ENCODE measurements around the gene GSX2.

The GSX2 gene

GRCh38 chr4:54077812-54078211 is 22.2 kb upstream of the GSX2 start:
- DNase-seq (ENCODE audit: low read depth in 2 of 2) = no peak

- DNase-seq (ENCODE audit: low read depth in 2 of 2) = no peak
Observed at GRCh38 chr4:54082168-54082567, 17.8 kb upstream of the GSX2 start.

GRCh38 chr4:54085284-54085683 is 14.7 kb upstream of the GSX2 start:
- DNase-seq (ENCODE audit: low read depth in 2 of 2) = no peak

GRCh38 chr4:54089875-54090274 is 10.1 kb upstream of the GSX2 start:
- DNase-seq (ENCODE audit: low read depth in 2 of 2) = no peak

GRCh38 chr4:54090404-54090803 is 9.6 kb upstream of the GSX2 start:
- DNase-seq (ENCODE audit: low read depth in 2 of 2) = no peak

GRCh38 chr4:54090804-54091623 is 8.9 kb upstream of the GSX2 start:
- no peak for DNase-seq (ENCODE audit: low read depth in 2 of 2)

- DNase-seq (ENCODE audit: low read depth in 2 of 2) = peak; percentile 60
Observed at GRCh38 chr4:54091637-54092404, 8.1 kb upstream of the GSX2 start.

- DNase-seq (ENCODE audit: low read depth in 2 of 2) = no peak
Observed at GRCh38 chr4:54092405-54093323, 7.3 kb upstream of the GSX2 start.

- no peak for DNase-seq (ENCODE audit: low read depth in 2 of 2)
Observed at GRCh38 chr4:54093324-54094240, 6.4 kb upstream of the GSX2 start.

GRCh38 chr4:54094451-54094850 is 5.5 kb upstream of the GSX2 start:
- DNase-seq (ENCODE audit: low read depth in 2 of 2) = no peak

- no peak for DNase-seq (ENCODE audit: low read depth in 2 of 2)
Observed at GRCh38 chr4:54095110-54095825, 4.7 kb upstream of the GSX2 start.

GRCh38 chr4:54096295-54096962 is 3.5 kb upstream of the GSX2 start:
- no peak for DNase-seq (ENCODE audit: low read depth in 2 of 2)

- no peak for DNase-seq (ENCODE audit: low read depth in 2 of 2)
Observed at GRCh38 chr4:54097152-54097551, 2.8 kb upstream of the GSX2 start.

GRCh38 chr4:54098375-54098774 is 1.6 kb upstream of the GSX2 start:
- DNase-seq (ENCODE audit: low read depth in 2 of 2) = no peak

- DNase-seq (ENCODE audit: low read depth in 2 of 2) = no peak
Observed at GRCh38 chr4:54099287-54099747, 646 bp upstream of the GSX2 start.

- DNase-seq (ENCODE audit: low read depth in 2 of 2) = no peak
Observed at GRCh38 chr4:54100595-54101189, 729 bp downstream of the GSX2 start.

GRCh38 chr4:54101190-54102041 is 1.5 kb downstream of the GSX2 start:
- no peak for DNase-seq (ENCODE audit: low read depth in 2 of 2)

GRCh38 chr4:54102531-54103106 is 2.7 kb downstream of the GSX2 start:
- no peak for DNase-seq (ENCODE audit: low read depth in 2 of 2)

All from stimulated activated CD8-positive, alpha-beta memory T cell treated with anti-CD3 and anti-CD28 coated beads, Interleukin-15, amount 100 ng/mL, for 48 hours (primary cell).